ENCODE results near the gene TMEM168.

- TF ChIP-seq CTCF (IDR thresholded peaks at IDR 0.05) (no peak), POLR2A (IDR thresholded peaks at IDR 0.05) (no peak), EP300 (IDR thresholded peaks at IDR 0.05) (no peak)
Measured at GRCh38 chr7:112781558-112781957, 8.6 kb downstream of the TMEM168 start.
